CD4-positive, alpha-beta T cell treated with Interleukin-10 for 1 hour (primary cell): ENCODE data around the gene PTPN3.

Experiments
- DNase-seq: peaks from one replicate; pipeline ENCODE4 v3.0.0-alpha.2; 2020

PTPN3 gene

GRCh38 chr9:109329638-109330258 is 168.4 kb downstream of the PTPN3 start:
- no peak for DNase-seq

DNA sequence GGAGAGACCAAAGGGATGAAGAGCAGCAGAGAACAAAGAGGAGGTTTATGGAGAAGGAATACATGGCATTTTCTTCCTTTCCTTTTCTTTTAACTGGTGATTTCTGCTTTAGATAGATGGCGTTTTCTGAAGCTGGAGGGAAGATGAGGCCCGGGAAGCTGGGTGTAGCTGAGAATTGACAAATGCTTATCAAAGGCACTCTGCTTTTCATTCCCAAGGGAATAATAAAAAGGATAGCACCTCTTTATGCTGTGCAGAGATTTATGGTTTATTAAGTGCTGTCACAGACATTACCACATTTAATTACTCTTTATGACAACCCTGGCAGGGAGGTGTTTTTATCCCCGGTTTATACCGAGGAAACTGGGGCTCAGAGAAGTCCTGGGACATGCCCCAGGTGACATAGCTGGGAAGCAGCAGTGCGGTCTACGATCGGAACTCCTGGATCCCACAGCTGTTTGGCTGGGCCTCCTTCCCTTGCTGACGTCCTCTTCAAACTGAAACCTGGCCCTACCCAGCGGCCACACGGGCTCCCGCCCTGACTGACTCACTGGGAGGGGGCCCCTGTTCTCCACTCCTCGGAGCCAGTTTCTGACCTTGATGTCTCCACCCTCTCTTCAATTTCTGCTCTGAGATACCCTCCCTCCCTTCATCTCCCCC is 169.0 kb downstream of the PTPN3 start:
- DNase-seq = no peak
